Measurements from ENCODE around the gene NR5A1.

NR5A1 gene

GRCh38 chr9:124514125-124514524 is 6.9 kb upstream of the NR5A1 start:
- no peak for DNase-seq (ENCODE audit: low read depth)

GRCh38 chr9:124513376-124513994 is 6.3 kb upstream of the NR5A1 start:
- DNase-seq (ENCODE audit: low read depth): no peak

GRCh38 chr9:124512806-124513204 is 5.6 kb upstream of the NR5A1 start:
- DNase-seq (ENCODE audit: low read depth): no peak

GRCh38 chr9:124511891-124512805 is 4.9 kb upstream of the NR5A1 start:
- no peak for DNase-seq (ENCODE audit: low read depth)

- DNase-seq (ENCODE audit: low read depth): no peak
These were observed 4.2 kb upstream of the NR5A1 start for GRCh38 chr9:124511426-124511840.

GRCh38 chr9:124510650-124511425 is 3.6 kb upstream of the NR5A1 start:
- DNase-seq (ENCODE audit: low read depth): no peak

- DNase-seq (ENCODE audit: low read depth): no peak
These were observed 753 bp upstream of the NR5A1 start for GRCh38 chr9:124507880-124508423.

GRCh38 chr9:124506433-124506832 is 766 bp downstream of the NR5A1 start:
- no peak for DNase-seq (ENCODE audit: low read depth)

- no peak for DNase-seq (ENCODE audit: low read depth)
These were observed 1.3 kb downstream of the NR5A1 start for GRCh38 chr9:124505901-124506346.

GRCh38 chr9:124505006-124505900 is 1.9 kb downstream of the NR5A1 start:
- DNase-seq (ENCODE audit: low read depth): no peak

GRCh38 chr9:124504530-124505005 is 2.6 kb downstream of the NR5A1 start:
- DNase-seq (ENCODE audit: low read depth): no peak

GRCh38 chr9:124503713-124504529 is 3.3 kb downstream of the NR5A1 start:
- no peak for DNase-seq (ENCODE audit: low read depth)

GRCh38 chr9:124502711-124503702 is 4.2 kb downstream of the NR5A1 start:
- no peak for DNase-seq (ENCODE audit: low read depth)

- no peak for DNase-seq (ENCODE audit: low read depth)
These were observed 5.4 kb downstream of the NR5A1 start for GRCh38 chr9:124501771-124502320.

GRCh38 chr9:124500796-124501611 is 6.2 kb downstream of the NR5A1 start:
- DNase-seq (ENCODE audit: low read depth): no peak

GRCh38 chr9:124500028-124500795 is 7.0 kb downstream of the NR5A1 start:
- no peak for DNase-seq (ENCODE audit: low read depth)

- no peak for DNase-seq (ENCODE audit: low read depth)
These were observed 8.0 kb downstream of the NR5A1 start for GRCh38 chr9:124499216-124499615.
